B cell (primary cell): Measurements from ENCODE around the gene PCDHGB4.

ENCODE experiments used
- CTCF ChIP-seq: fragments of 200-600 bp; IDR thresholded peaks from one replicate; pipeline ENCODE4 v1.8.0; 2022; ENCODE audit warnings: antibody characterized with exemption, mild to moderate bottlenecking
- EZH2 ChIP-seq: IDR thresholded peaks from 2 replicates; pipeline ENCODE4 v1.6.1; 2012; ENCODE audit warnings: borderline replicate concordance, low read depth, mild to moderate bottlenecking, moderate library complexity, low read length; ENCODE audit not compliant: insufficient read depth, poor library complexity, severe bottlenecking

DNA sequence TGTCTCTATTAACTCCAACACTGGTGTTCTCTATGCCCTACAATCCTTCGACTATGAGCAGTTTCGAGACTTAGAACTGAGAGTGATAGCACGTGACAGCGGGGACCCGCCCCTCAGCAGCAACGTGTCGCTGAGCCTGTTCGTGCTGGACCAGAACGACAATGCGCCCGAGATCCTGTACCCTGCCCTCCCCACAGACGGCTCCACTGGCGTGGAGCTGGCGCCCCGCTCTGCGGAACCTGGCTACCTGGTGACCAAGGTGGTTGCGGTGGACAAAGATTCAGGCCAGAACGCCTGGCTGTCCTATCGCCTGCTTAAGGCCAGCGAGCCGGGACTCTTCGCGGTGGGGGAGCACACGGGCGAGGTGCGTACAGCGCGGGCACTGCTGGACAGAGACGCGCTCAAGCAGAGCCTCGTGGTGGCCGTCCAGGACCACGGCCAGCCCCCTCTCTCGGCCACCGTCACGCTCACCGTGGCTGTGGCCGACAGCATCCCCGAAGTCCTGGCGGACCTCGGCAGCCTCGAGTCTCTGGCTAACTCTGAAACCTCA, 35.3 kb downstream of the PCDHGB4 start:
- TF ChIP-seq CTCF, result no peak
- no peak for TF ChIP-seq EZH2
